ENCODE measurements around the gene CDK12. TPM values are rescaled to one million over a fixed set of nuclear protein-coding genes. Genes with fewer than 3 reads are reported as not detected.

The CDK12 gene
- total and polyA plus RNA-seq, 9 of the 15 experiments (the other 6 are each of a cell fraction or from before 2014, with no cell fraction given): 3.4 to 65.6 (median 36.8) TPM

DNA sequence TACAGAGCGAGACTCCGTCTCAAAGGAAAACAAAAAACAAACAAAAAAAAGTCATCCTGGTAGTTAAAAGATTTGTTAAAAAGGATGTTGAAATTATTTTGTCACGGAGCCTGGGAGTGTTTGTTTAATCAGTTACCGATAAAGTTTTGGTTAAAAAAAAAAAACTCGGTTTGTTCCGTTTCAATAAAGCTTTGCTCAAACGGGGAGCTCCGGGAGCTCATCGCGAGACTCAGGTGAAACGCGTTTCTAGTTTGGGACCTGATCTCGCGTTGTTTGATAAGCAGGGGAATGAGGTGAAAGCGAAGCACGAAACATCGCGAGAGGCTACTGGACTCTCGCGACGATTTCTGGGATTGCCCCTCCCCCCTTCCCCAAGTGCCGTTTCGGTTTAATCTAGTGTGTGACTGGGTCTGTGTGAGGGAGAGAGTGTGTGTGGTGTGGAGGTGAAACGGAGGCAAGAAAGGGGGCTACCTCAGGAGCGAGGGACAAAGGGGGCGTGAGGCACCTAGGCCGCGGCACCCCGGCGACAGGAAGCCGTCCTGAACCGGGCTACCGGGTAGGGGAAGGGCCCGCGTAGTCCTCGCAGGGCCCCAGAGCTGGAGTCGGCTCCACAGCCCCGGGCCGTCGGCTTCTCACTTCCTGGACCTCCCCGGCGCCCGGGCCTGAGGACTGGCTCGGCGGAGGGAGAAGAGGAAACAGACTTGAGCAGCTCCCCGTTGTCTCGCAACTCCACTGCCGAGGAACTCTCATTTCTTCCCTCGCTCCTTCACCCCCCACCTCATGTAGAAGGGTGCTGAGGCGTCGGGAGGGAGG lies at the start of gene CDK12 (continued):
- peak; percentile 94 for TF ChIP-seq OTX1 (CRISPR knock-in tag; IDR thresholded peaks at IDR 0.05)
- TF ChIP-seq THRB (CRISPR knock-in tag; conservative IDR thresholded peaks at IDR 0.05): peak; percentile 93
- TF ChIP-seq SOX6 (IDR thresholded peaks at IDR 0.05): peak; percentile 42; the same call in 1 of the 2 replicates
- TF ChIP-seq, protein P1, sequence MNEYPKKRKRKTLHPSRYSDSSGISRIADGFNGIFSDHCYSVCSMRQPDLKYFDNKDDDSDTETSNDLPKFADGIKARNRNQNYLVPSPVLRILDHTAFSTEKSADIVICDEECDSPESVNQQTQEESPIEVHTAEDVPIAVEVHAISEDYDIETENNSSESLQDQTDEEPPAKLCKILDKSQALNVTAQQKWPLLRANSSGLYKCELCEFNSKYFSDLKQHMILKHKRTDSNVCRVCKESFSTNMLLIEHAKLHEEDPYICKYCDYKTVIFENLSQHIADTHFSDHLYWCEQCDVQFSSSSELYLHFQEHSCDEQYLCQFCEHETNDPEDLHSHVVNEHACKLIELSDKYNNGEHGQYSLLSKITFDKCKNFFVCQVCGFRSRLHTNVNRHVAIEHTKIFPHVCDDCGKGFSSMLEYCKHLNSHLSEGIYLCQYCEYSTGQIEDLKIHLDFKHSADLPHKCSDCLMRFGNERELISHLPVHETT (CRISPR knock-in tag; conservative IDR thresholded peaks at IDR 0.05 in 1 of 2, IDR thresholded peaks at IDR 0.05 in 1 of 2): peak in 1 of 2 experiments; percentile 95; a peak in 2 of 4 replicates
- TF ChIP-seq FOXA3 (CRISPR knock-in tag; conservative IDR thresholded peaks at IDR 0.05 in 1 of 2, IDR thresholded peaks at IDR 0.05 in 1 of 2): peak in 1 of 2 experiments; percentile 96; a peak in 2 of 4 replicates
- no peak for TF ChIP-seq DACH1 (IDR thresholded peaks at IDR 0.05; ENCODE audit: partially characterized antibody)
- no peak for TF ChIP-seq NR3C1 (CRISPR knock-in tag; IDR thresholded peaks at IDR 0.05)
- peak; percentile 75 for TF ChIP-seq ZSCAN29 (IDR thresholded peaks at IDR 0.05)
- TF ChIP-seq STAG1 (CRISPR knock-in tag; IDR thresholded peaks at IDR 0.05; ENCODE audit: borderline replicate concordance): no peak
- no peak for TF ChIP-seq MCM5 (IDR thresholded peaks at IDR 0.05; ENCODE audit: low read depth)
- peak; percentile 18; the same call in 1 of the 2 replicates for TF ChIP-seq TEAD4 (IDR thresholded peaks at IDR 0.05; ENCODE audit: low read length)
- TF ChIP-seq TEAD4 (CRISPR knock-in tag; IDR thresholded peaks at IDR 0.05; ENCODE audit: borderline replicate concordance): no peak
- TF ChIP-seq ZC3H11A (IDR thresholded peaks at IDR 0.05; ENCODE audit: low read depth, low read length): no peak
- TF ChIP-seq, protein P2, sequence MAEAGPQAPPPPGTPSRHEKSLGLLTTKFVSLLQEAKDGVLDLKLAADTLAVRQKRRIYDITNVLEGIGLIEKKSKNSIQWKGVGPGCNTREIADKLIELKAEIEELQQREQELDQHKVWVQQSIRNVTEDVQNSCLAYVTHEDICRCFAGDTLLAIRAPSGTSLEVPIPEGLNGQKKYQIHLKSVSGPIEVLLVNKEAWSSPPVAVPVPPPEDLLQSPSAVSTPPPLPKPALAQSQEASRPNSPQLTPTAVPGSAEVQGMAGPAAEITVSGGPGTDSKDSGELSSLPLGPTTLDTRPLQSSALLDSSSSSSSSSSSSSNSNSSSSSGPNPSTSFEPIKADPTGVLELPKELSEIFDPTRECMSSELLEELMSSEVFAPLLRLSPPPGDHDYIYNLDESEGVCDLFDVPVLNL (CRISPR knock-in tag; IDR thresholded peaks at IDR 0.05; ENCODE audit: low read depth): no peak
- no peak for TF ChIP-seq ZNF561 (CRISPR knock-in tag; conservative IDR thresholded peaks at IDR 0.05)
- TF ChIP-seq, protein P3, sequence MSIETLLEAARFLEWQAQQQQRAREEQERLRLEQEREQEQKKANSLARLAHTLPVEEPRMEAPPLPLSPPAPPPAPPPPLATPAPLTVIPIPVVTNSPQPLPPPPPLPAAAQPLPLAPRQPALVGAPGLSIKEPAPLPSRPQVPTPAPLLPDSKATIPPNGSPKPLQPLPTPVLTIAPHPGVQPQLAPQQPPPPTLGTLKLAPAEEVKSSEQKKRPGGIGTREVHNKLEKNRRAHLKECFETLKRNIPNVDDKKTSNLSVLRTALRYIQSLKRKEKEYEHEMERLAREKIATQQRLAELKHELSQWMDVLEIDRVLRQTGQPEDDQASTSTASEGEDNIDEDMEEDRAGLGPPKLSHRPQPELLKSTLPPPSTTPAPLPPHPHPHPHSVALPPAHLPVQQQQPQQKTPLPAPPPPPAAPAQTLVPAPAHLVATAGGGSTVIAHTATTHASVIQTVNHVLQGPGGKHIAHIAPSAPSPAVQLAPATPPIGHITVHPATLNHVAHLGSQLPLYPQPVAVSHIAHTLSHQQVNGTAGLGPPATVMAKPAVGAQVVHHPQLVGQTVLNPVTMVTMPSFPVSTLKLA (conservative IDR thresholded peaks at IDR 0.05): peak; percentile 77 to 80
- peak; percentile 48; the same call in 1 of the 2 replicates for TF ChIP-seq MEF2A (IDR thresholded peaks at IDR 0.05; ENCODE audit: control insufficient read depth, low read depth, low read length)
- 0 out of 2 replicates have a peak, but pooled peaks have one; percentile 58 for TF ChIP-seq ZKSCAN8 (CRISPR knock-in tag; IDR thresholded peaks at IDR 0.05)
- TF ChIP-seq PHF8 (IDR thresholded peaks at IDR 0.05; ENCODE audit: borderline replicate concordance, low read length): peak; percentile 97

Measured in K562 (cell line).